ENCODE results near the gene CELSR1.
"Not testable (repeated sequence)": the region's sequence is repeated elsewhere in the genome, so short reads cannot be mapped to it uniquely, and the experiment has no call there.

Gene CELSR1

DNA sequence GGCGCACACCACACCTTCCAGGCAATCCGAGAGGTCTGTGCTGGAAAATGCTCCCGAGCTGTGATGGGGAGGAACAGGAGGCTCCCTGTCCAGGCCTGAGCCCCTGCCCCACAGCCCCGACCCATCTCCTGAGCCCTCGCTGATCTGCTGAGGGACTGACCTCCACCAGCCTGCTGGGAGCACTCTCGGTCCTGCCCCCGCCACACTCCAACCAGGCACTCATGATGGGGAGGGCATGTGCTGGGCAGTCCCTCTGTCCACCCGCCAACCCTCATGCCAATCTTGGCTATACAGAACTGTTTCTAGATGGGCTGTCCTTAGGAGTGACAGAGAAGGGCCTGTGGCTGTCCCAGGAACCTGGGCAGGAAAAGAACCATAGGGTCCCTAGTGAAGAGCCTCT, 131.1 kb downstream of the CELSR1 start:
- H3K27ac ChIP-seq (ENCODE audit: low read length), result no peak overlapping the region
- H3K9me3 ChIP-seq (ENCODE audit: insufficient read depth, low read length), result no peaks in the 10 kb centered on the region
- H3K27me3 ChIP-seq (ENCODE audit: low read depth, low read length), result peaks cover 13% of the 10 kb centered on the region
- H2AFZ ChIP-seq (ENCODE audit: low read depth, low read length), result no peak overlapping the region
- H3K4me1 ChIP-seq (ENCODE audit: low read length), result no peaks in the 10 kb centered on the region
- no peaks in the 10 kb centered on the region for H4K20me1 ChIP-seq (ENCODE audit: insufficient read depth, low read length)
- no peaks in the 10 kb centered on the region for H3K79me2 ChIP-seq (ENCODE audit: low read length)
- H3K4me2 ChIP-seq (ENCODE audit: low read length), result no peak overlapping the region
- no peak for TF ChIP-seq EZH2phosphoT487 (IDR thresholded peaks at IDR 0.05; ENCODE audit: low read depth)
- TF ChIP-seq, protein P1, sequence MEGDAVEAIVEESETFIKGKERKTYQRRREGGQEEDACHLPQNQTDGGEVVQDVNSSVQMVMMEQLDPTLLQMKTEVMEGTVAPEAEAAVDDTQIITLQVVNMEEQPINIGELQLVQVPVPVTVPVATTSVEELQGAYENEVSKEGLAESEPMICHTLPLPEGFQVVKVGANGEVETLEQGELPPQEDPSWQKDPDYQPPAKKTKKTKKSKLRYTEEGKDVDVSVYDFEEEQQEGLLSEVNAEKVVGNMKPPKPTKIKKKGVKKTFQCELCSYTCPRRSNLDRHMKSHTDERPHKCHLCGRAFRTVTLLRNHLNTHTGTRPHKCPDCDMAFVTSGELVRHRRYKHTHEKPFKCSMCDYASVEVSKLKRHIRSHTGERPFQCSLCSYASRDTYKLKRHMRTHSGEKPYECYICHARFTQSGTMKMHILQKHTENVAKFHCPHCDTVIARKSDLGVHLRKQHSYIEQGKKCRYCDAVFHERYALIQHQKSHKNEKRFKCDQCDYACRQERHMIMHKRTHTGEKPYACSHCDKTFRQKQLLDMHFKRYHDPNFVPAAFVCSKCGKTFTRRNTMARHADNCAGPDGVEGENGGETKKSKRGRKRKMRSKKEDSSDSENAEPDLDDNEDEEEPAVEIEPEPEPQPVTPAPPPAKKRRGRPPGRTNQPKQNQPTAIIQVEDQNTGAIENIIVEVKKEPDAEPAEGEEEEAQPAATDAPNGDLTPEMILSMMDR (IDR thresholded peaks at IDR 0.05; ENCODE audit: low read depth, low read length), result no peak
- no peak overlapping the region for H3K4me3 ChIP-seq (ENCODE audit: low read length)
- no peaks in the 10 kb centered on the region for H3K36me3 ChIP-seq (replicated peaks; ENCODE audit: low read depth, low read length)
- H3K9ac ChIP-seq (ENCODE audit: low read length), result no peak overlapping the region

DNA sequence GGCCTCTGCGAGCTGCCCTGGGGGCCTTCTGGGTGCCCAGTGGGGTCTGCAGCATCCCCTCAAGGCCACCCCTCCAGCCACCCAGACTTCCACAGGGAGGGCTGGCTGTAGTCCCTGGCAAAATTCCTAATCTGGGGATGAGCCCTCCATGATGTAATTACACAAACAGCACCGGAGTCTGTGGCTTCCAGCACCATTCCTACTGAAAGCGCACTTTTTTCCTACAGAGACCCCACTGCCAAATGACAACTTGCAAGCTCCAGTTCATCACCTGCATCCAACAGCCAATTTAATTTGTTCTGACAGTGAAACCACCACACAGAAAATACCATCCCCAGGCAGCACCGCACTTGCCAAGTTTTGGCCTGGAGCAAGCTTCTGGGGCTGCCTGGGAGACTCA, 131.5 kb downstream of the CELSR1 start:
- no peak overlapping the region for H3K4me2 ChIP-seq (ENCODE audit: low read length)
- H3K27ac ChIP-seq (ENCODE audit: low read length), result no peak overlapping the region
- no peak for TF ChIP-seq EZH2phosphoT487 (IDR thresholded peaks at IDR 0.05; ENCODE audit: low read depth)
- TF ChIP-seq, protein P1 (IDR thresholded peaks at IDR 0.05; ENCODE audit: low read depth, low read length), result no peak
- H3K4me3 ChIP-seq (ENCODE audit: low read length), result no peak overlapping the region
- H3K36me3 ChIP-seq (replicated peaks; ENCODE audit: low read depth, low read length), result no peaks in the 10 kb centered on the region
- no peaks in the 10 kb centered on the region for H4K20me1 ChIP-seq (ENCODE audit: insufficient read depth, low read length)
- no peak overlapping the region for H2AFZ ChIP-seq (ENCODE audit: low read depth, low read length)
- H3K27me3 ChIP-seq (ENCODE audit: low read depth, low read length), result peaks cover 14% of the 10 kb centered on the region
- H3K4me1 ChIP-seq (ENCODE audit: low read length), result no peaks in the 10 kb centered on the region
- no peak overlapping the region for H3K9ac ChIP-seq (ENCODE audit: low read length)
- no peaks in the 10 kb centered on the region for H3K79me2 ChIP-seq (ENCODE audit: low read length)
- H3K9me3 ChIP-seq (ENCODE audit: insufficient read depth, low read length), result no peaks in the 10 kb centered on the region

DNA sequence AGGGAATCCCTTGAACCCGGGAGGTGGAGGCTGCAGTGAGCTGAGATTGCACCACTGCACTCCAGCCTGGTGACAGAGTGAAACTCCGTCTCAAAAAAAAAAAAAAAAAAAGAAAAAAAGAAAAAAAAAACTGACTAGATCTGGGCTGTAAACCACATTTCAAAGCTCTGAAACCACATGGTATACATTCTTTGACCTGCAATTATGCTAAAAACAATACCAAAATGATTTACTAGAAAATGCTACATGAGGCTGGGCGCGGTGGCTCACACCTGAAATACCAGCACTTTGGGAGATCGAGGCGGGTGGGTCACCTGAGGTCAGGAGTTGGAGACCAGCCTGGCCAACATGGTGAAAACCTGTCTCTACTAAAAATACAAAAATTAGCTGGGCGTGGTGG, 133.5 kb downstream of the CELSR1 start:
- not testable (repeated sequence) for H2AFZ ChIP-seq (ENCODE audit: low read depth, low read length); H3K4me2 ChIP-seq (ENCODE audit: low read length); H3K79me2 ChIP-seq (ENCODE audit: low read length); H3K9ac ChIP-seq (ENCODE audit: low read length); H3K4me1 ChIP-seq (ENCODE audit: low read length); H3K4me3 ChIP-seq (ENCODE audit: low read length); H3K9me3 ChIP-seq (ENCODE audit: insufficient read depth, low read length); H3K36me3 ChIP-seq (replicated peaks; ENCODE audit: low read depth, low read length); H4K20me1 ChIP-seq (ENCODE audit: insufficient read depth, low read length); H3K27ac ChIP-seq (ENCODE audit: low read length)
- peaks cover 14% of the 10 kb centered on the region for H3K27me3 ChIP-seq (ENCODE audit: low read depth, low read length)

DNA sequence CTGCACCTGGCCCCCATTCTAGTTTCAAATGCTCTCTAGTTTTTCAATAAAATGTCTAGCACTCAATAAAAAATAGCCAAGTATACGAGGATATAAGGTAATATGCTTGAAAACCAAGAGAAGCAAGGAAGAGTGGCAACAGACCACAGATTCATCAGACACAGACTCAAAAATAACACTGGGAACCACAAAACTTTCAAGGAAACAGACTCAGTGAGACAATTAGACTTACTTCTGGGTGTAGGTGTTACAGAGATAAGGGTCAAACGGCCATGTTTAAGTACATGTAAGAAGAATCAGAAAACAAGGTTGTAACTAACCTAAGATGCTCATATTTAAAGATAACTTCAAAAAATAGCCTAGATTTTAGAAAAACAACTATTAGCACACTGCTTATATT, 134.9 kb downstream of the CELSR1 start:
- H3K36me3 ChIP-seq (replicated peaks; ENCODE audit: low read depth, low read length), result no peaks in the 10 kb centered on the region
- no peak overlapping the region for H3K9ac ChIP-seq (ENCODE audit: low read length)
- H4K20me1 ChIP-seq (ENCODE audit: insufficient read depth, low read length), result no peaks in the 10 kb centered on the region
- no peak overlapping the region for H3K4me3 ChIP-seq (ENCODE audit: low read length)
- TF ChIP-seq, protein P1 (IDR thresholded peaks at IDR 0.05; ENCODE audit: low read depth, low read length), result no peak
- TF ChIP-seq EZH2phosphoT487 (IDR thresholded peaks at IDR 0.05; ENCODE audit: low read depth), result no peak
- H3K4me1 ChIP-seq (ENCODE audit: low read length), result no peaks in the 10 kb centered on the region
- no peaks in the 10 kb centered on the region for H3K9me3 ChIP-seq (ENCODE audit: insufficient read depth, low read length)
- H3K27ac ChIP-seq (ENCODE audit: low read length), result no peak overlapping the region
- H2AFZ ChIP-seq (ENCODE audit: low read depth, low read length), result no peak overlapping the region
- H3K4me2 ChIP-seq (ENCODE audit: low read length), result no peak overlapping the region
- peaks cover 14% of the 10 kb centered on the region for H3K27me3 ChIP-seq (ENCODE audit: low read depth, low read length)
- H3K79me2 ChIP-seq (ENCODE audit: low read length), result no peaks in the 10 kb centered on the region

DNA sequence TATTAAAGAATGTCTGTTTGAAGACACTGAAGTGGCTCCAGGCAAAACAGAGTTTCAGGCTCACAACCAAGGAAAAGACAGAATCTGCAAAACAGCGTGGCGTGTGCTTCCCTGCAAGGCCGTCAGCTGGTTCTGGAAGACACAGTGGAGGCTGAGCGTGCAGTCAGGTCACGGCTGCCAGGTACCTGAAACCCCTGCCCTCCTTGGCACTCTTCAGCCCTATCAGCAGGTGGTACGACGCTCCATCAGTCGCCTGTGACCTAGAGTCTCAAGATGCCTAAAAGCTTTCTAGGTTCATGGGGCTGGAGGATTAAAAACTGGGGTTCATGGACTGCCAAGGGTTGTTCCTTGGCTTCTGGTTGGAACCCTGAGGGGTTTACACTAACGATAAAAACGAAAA, 136.1 kb downstream of the CELSR1 start:
- Histone ChIP-seq H3K27ac (ENCODE audit: low read length) (no peak overlapping the region), H3K27me3 (ENCODE audit: low read depth, low read length) (peaks cover 14% of the 10 kb centered on the region), H3K4me2 (ENCODE audit: low read length) (no peak overlapping the region), H2AFZ (ENCODE audit: low read depth, low read length) (no peak overlapping the region), H3K4me1 (ENCODE audit: low read length) (no peaks in the 10 kb centered on the region), H3K4me3 (ENCODE audit: low read length) (no peak overlapping the region), H3K9me3 (ENCODE audit: insufficient read depth, low read length) (no peaks in the 10 kb centered on the region), H4K20me1 (ENCODE audit: insufficient read depth, low read length) (no peaks in the 10 kb centered on the region), H3K9ac (ENCODE audit: low read length) (no peak overlapping the region), H3K79me2 (ENCODE audit: low read length) (no peaks in the 10 kb centered on the region), H3K36me3 (replicated peaks; ENCODE audit: low read depth, low read length) (no peaks in the 10 kb centered on the region)
- TF ChIP-seq EZH2phosphoT487 (IDR thresholded peaks at IDR 0.05; ENCODE audit: low read depth), result no peak
- TF ChIP-seq, protein P1 (IDR thresholded peaks at IDR 0.05; ENCODE audit: low read depth, low read length), result no peak

Data from OCI-LY3 (cell line).